Panc1 (cell line): ENCODE results near the gene SNTA1. TPM values are rescaled to one million over a fixed set of nuclear protein-coding genes. Genes with fewer than 3 reads are reported as not detected.

ENCODE experiments used
- ATAC-seq: fragments of 200-7000 bp; cut with Tn5 transposase; 2 replicates; pipeline ENCODE4 v1.9.1; 2020; ENCODE audit warnings: mild to moderate bottlenecking, moderate library complexity
- BruUV-seq: library from RNA; stranded (reverse); fragments of 400-500 nt; replicated peaks from 2 replicates; lab custom pipeline; 2021; lab: Mats Ljungman, UMichigan
- CTCF ChIA-PET: fragments of 300-600 bp; sonication (Branson Sonifier 250); formaldehyde crosslinking; loops from one replicate; lab custom pipeline; 2022; ENCODE audit warnings: antibody characterized with exemption; lab: Charles Lee
- POLR2A ChIA-PET: fragments of 300-600 bp; sonication (Branson Sonifier 250); formaldehyde crosslinking; loops from one replicate; lab custom pipeline; 2022; ENCODE audit warnings: antibody characterized with exemption; lab: Charles Lee
- DNase-seq: peaks from one replicate; pipeline ENCODE4 v3.0.0-alpha.2; 2010; ENCODE audit warnings: low read depth, low spot score
- H3K27ac ChIP-seq: 2 replicates; pipeline ENCODE4 v1.5.1; 2011; ENCODE audit warnings: mild to moderate bottlenecking, low read length, inconsistent platforms
- H3K27me3 ChIP-seq: fragments of 200-500 bp; sonication (Bioruptor generic); 2 replicates; pipeline ENCODE4 v1.6.0; 2014; ENCODE audit warnings: low read length, inconsistent platforms; ENCODE audit not compliant: control insufficient read depth, insufficient read depth
- H3K36me3 ChIP-seq: fragments of 200-500 bp; sonication (Bioruptor generic); 2 replicates; pipeline ENCODE4 v1.5.1; 2014; ENCODE audit warnings: inconsistent platforms, mild to moderate bottlenecking, low read length, moderate library complexity; ENCODE audit not compliant: control insufficient read depth, insufficient read depth
- H3K4me1 ChIP-seq: 2 replicates; pipeline ENCODE4 v1.5.1; 2011; ENCODE audit warnings: inconsistent platforms, mild to moderate bottlenecking, low read length, moderate library complexity; ENCODE audit not compliant: control insufficient read depth, insufficient read depth
- H3K4me3 ChIP-seq, 2 experiments: 2 replicates each; pipeline ENCODE4 v1.5.1; 2011 to 2012; ENCODE audit warnings: low read depth in 2 of 2, low read length in 2 of 2, mild to moderate bottlenecking in 2 of 2, inconsistent platforms in 1 of 2, moderate library complexity in 1 of 2
- H3K9me3 ChIP-seq: fragments of 200-500 bp; sonication (Bioruptor generic); 2 replicates; pipeline ENCODE4 v1.5.1; 2014; ENCODE audit warnings: low read depth, mild to moderate bottlenecking, inconsistent platforms, low read length, moderate library complexity; ENCODE audit not compliant: control insufficient read depth, insufficient read depth
- POLR2AphosphoS5 ChIP-seq: IDR thresholded peaks from 2 replicates; pipeline ENCODE4 v1.6.1; 2012; ENCODE audit warnings: mild to moderate bottlenecking, low read depth, low read length, moderate library complexity
- SIN3A ChIP-seq: IDR thresholded peaks from 2 replicates; pipeline ENCODE4 v1.6.1; 2012; ENCODE audit warnings: low read depth, mild to moderate bottlenecking, low read length, moderate library complexity, borderline replicate concordance; ENCODE audit not compliant: insufficient read depth
- TCF7L2 ChIP-seq: IDR thresholded peaks from 2 replicates; pipeline ENCODE4 v1.6.1; 2011; ENCODE audit warnings: mild to moderate bottlenecking, low read depth, low read length, inconsistent platforms
- in situ Hi-C: cut with HindIII; loops from 2 replicates; pipeline ENCODE4 v1.10.0; 2016; ENCODE audit warnings: low sequenced_read_pairs, low pct_unique_long_range_greater_than_20kb
- intact Hi-C: fragments of 100-400 bp; cut with micrococcal nuclease; formaldehyde crosslinking; loops from one replicate; pipeline ENCODE4 v1.10.0; 2022; ENCODE audit not compliant: unreplicated experiment
- total RNA-seq: library from RNA; stranded (reverse); gene quantifications from one replicate; pipeline ENCODE4 v1.2.1, GENCODE V29; 2021; ENCODE audit not compliant: unreplicated experiment
- TF ChIP-seq, protein P1 (sequence below): fragments of 450-650 bp; IDR thresholded peaks from 2 replicates; pipeline ENCODE4 v1.5.1; 2017; ENCODE audit warnings: mild to moderate bottlenecking
- TF ChIP-seq, protein P2 (sequence below), 2 experiments: IDR thresholded peaks; 2 replicates each; pipeline ENCODE4 v1.6.1; 2011 to 2012; ENCODE audit warnings: low read depth in 2 of 2, control low read depth in 1 of 2, low read length in 1 of 2, mild to moderate bottlenecking in 1 of 2, moderate library complexity in 1 of 2; ENCODE audit not compliant: insufficient read depth in 1 of 2

The SNTA1 gene
- total RNA-seq, 1 experiment from 2014 or later, result 12.0 TPM

DNA sequence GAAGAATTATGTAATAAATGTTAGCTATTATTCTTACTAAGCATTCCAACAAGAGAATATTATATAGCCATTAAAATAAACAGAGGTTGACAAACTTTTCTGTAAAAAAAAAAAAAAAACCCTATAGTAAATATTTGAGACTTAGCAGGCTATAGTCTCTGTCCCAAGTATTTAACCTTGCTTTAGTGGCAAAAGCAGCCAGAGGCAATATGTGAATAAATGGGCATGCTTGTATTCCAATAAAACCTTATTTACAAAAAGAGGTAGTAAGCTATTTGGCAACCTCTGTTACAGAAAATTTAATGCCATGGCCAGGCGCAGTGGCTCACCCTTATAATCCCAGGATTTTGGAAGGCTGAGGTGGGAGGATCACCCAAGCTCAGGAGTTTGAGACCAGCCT is 56.9 kb downstream of the SNTA1 start:
- Histone ChIP-seq H3K4me1 (no peaks in the 10 kb centered on the region), H3K9me3 (no peaks in the 10 kb centered on the region), H3K27ac (no peak overlapping the region), H3K4me3 (no peak overlapping the region), H3K36me3 (no peaks in the 10 kb centered on the region), H3K27me3 (no peaks in the 10 kb centered on the region)
- CTCF ChIA-PET, result interaction anchor here (0.7 kb wide), 1 partner anchor 1753 kb away, joined by 7 read pairs; no protein-coding TSS in a partner anchor
- in situ Hi-C loops (no loop called here), intact Hi-C loops (no loop called here)
- no peak for ATAC-seq
- BruUV-seq, result no TSS peak
- POLR2A ChIA-PET, result no interaction called here
- DNase-seq, result no peak
- TF ChIP-seq POLR2AphosphoS5 (no peak), SIN3A (no peak), TCF7L2 (no peak)
- TF ChIP-seq, protein P1, sequence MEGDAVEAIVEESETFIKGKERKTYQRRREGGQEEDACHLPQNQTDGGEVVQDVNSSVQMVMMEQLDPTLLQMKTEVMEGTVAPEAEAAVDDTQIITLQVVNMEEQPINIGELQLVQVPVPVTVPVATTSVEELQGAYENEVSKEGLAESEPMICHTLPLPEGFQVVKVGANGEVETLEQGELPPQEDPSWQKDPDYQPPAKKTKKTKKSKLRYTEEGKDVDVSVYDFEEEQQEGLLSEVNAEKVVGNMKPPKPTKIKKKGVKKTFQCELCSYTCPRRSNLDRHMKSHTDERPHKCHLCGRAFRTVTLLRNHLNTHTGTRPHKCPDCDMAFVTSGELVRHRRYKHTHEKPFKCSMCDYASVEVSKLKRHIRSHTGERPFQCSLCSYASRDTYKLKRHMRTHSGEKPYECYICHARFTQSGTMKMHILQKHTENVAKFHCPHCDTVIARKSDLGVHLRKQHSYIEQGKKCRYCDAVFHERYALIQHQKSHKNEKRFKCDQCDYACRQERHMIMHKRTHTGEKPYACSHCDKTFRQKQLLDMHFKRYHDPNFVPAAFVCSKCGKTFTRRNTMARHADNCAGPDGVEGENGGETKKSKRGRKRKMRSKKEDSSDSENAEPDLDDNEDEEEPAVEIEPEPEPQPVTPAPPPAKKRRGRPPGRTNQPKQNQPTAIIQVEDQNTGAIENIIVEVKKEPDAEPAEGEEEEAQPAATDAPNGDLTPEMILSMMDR, result no peak
- TF ChIP-seq, protein P2, sequence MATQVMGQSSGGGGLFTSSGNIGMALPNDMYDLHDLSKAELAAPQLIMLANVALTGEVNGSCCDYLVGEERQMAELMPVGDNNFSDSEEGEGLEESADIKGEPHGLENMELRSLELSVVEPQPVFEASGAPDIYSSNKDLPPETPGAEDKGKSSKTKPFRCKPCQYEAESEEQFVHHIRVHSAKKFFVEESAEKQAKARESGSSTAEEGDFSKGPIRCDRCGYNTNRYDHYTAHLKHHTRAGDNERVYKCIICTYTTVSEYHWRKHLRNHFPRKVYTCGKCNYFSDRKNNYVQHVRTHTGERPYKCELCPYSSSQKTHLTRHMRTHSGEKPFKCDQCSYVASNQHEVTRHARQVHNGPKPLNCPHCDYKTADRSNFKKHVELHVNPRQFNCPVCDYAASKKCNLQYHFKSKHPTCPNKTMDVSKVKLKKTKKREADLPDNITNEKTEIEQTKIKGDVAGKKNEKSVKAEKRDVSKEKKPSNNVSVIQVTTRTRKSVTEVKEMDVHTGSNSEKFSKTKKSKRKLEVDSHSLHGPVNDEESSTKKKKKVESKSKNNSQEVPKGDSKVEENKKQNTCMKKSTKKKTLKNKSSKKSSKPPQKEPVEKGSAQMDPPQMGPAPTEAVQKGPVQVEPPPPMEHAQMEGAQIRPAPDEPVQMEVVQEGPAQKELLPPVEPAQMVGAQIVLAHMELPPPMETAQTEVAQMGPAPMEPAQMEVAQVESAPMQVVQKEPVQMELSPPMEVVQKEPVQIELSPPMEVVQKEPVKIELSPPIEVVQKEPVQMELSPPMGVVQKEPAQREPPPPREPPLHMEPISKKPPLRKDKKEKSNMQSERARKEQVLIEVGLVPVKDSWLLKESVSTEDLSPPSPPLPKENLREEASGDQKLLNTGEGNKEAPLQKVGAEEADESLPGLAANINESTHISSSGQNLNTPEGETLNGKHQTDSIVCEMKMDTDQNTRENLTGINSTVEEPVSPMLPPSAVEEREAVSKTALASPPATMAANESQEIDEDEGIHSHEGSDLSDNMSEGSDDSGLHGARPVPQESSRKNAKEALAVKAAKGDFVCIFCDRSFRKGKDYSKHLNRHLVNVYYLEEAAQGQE (IDR thresholded peaks at IDR 0.05; ENCODE audit: insufficient read depth in 1 of 2, low read depth in 2 of 2, low read length in 1 of 2), result no peak

DNA sequence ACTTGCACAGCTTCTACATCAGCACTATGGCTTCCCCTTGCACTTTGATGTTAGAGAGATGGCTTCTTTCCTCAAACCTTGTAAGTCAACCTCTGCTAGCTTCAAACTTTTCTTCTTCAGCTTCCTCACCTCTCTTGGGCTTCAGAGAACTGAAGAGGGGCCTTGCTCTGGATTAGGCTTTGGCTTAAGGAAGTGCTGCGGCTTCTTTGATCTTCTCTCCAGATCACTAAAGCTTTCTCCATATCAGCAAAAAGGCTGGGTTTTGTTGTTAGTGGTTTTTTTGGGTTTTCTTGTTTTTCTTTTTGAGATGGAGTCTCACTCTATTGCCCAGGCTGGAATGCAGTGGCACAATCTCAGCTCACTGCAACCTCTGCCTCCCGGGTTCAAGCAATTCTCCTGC is 66.2 kb downstream of the SNTA1 start:
- no peaks in the 10 kb centered on the region for H3K9me3 ChIP-seq
- no peak overlapping the region for H3K27ac ChIP-seq
- POLR2A ChIA-PET, result interaction anchor here (0.6 kb wide), 2 partner anchors 8 to 31 kb away, joined by 3 read pairs; no protein-coding TSS in a partner anchor
- ATAC-seq (no peak), DNase-seq (no peak)
- intact Hi-C loops (no loop called here), in situ Hi-C loops (no loop called here)
- CTCF ChIA-PET, result no interaction called here
- no peak for TF ChIP-seq POLR2AphosphoS5
- TF ChIP-seq, protein P1, result no peak
- peaks cover 19% of the 10 kb centered on the region for H3K4me1 ChIP-seq
- H3K27me3 ChIP-seq, result no peaks in the 10 kb centered on the region
- no TSS peak for BruUV-seq
- no peak overlapping the region for H3K4me3 ChIP-seq
- no peaks in the 10 kb centered on the region for H3K36me3 ChIP-seq
